HG03159 (cell line): ENCODE measurements around the gene HNMT.
"Not testable (repeated sequence)": the region's sequence is repeated elsewhere in the genome, so short reads cannot be mapped to it uniquely, and the experiment has no call there.

ENCODE experiments used
- ATAC-seq: cut with Tn5 transposase; IDR thresholded peaks from one replicate; pipeline ENCODE4 v1.9.1; 2021; ENCODE audit warnings: mild to moderate bottlenecking, moderate library complexity; ENCODE audit not compliant: unreplicated experiment

Gene HNMT

DNA sequence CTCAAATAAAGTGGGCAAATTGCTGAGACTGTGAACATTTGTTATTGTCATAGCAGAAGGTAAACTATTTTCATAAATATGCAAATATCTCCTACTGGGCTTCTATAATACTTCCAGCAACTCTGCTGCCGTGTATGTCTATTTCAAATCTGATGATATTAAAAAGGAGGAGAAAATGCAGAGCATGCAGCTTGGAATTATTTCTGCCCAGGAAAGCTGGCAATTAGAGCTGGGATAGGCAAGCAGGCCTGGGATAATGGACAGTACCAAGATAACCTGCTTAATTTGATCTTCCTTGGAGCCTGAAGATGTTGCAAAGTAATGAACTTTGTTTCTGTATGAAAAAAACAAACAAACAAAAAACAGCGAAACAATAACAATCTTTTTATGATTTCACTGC lies 72.8 kb downstream of the HNMT start:
- no peak for ATAC-seq

DNA sequence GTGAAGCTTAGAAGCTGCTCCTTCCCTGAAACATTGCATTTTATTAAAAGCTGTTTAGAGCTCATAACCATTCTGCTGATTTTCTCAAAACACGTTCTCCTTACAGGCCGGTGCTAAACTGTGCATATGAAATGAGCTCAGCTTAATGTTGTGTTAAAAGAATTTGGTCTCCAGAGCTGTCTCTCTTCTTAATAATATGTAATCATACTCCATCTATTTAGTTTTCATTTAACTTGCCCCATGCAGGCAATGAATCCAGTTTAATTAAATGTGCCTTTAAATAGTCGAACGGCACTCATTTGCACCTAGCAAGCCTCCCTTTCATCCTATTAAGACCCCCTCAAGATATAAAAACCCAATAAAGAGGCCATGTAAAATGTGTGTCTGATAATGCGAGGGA lies 76.3 kb downstream of the HNMT start:
- ATAC-seq = no peak

DNA sequence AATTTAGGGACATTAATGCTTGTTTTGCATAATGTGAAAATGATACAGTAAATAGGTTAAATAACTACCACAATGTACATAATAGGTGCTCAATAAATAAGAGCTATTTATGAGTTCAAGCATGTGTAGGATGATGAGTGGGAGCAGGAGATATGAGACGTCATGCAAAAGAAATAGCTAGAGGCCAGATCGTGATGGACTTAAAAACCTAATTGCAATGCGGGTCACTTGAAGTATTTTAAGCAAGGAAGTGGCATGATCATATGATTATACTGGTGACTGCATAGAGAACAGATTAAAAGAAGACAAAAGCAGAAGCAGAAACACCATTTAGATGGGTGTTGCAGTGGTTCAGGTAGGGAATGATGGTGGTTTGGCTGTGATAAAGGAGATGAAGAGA lies 78.0 kb downstream of the HNMT start:
- no peak for ATAC-seq

DNA sequence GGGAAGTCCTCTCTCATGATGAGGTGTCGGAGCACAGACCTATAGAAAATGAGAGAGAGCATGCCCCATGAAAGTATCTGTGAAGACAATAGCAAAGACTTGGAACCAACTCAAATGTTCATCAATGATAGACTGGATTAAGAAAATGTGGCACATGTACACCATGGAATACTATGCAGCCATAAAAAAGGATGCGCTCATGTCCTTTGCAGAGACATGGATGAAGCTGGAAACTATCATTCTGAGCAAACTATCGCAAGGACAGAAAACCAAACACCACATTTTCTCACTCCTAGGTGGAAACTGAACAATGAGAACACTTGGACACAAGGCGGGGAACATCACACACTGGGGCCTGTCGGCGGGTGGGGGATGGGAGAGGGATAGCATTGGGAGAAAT lies 79.3 kb downstream of the HNMT start:
- not testable (repeated sequence) for ATAC-seq

DNA sequence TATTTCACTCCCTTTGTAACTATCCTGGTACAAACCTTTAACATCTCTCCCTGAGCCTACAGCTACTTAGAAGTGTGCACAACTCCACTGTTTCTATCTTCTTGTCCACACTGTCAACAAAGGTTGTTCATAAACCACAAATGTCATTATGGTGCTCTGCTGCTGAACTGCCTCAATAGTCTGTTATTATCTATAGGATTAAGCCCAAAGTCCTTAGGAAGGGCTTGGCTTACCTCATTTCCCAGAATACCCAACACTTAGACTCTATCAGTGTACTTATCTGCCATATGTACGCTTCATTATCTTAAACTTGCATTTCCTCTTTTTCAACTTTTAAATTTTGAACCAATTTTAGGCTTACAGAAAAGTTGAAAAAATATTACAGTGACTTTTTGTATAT lies 94.2 kb downstream of the HNMT start:
- ATAC-seq = no peak

DNA sequence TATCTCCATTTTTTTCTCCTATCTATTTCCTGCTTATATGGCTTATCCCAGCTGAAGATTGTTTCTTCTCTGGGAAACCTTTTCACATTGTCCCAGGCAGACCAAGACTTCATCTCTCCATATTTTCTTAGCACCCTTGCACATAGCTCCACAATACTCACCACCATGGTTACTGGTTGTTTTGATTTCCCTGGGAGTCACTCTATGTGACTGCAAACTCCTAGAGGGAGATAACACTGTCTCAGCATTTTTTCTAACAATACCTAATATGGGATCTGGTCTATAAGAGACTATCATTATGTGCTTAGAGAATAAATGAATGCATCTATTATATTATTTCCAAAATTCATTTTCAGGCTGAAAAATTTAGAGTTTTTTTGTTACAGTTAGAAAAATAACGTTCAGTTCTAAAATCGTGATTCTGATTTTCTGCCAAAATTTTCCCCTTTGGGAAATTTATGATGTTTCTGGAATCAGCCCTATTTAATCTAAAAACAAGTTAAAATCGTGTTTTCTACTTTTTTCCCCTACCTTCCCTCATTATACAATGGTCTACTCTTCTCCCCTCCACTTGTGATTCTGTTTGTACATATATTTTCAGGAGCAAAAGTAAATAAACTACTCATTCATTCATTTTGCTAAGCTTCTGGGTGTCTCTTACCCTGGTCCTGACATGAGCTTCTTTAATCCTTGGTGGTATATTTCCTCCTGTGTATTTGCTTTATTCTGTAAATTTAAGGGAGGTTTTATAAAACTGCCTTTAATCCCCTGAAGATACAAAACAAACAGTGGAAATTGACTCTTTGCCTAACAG lies 95.4 kb downstream of the HNMT start:
- ATAC-seq = no peak

DNA sequence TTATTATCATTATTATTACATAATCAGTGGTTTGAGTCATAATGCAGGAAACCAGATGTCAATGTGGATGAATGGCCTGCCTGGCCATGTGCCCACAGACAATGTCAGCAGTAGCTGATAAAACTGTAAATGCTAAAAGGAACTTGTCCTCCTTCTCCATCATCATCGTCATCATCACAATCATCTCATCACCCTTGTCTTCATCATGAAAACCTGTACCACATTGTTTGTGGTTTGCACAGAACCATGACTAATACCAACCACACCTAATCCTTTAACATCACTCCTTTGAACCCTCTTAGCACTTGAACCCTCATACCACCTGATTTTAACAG lies 96.0 kb downstream of the HNMT start:
- ATAC-seq = no peak

DNA sequence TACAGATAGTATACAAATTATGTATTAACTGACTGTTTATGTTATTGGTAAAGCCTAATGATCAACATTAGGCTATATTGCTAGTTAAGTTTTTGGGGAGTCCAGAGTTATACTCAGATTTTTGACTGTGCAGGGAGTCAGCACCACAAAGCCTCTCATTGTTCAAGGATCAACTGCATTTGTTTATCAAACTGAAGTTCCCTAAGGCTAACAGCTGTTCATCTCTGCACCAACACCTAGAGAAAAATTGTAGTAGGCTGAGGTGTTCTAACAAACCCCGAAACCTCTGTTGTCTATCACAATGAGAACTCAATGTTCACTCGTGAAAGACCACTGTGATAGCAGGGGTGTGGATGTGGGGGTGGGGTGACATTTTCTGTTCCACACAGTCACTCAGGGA lies 97.7 kb downstream of the HNMT start:
- no peak for ATAC-seq

DNA sequence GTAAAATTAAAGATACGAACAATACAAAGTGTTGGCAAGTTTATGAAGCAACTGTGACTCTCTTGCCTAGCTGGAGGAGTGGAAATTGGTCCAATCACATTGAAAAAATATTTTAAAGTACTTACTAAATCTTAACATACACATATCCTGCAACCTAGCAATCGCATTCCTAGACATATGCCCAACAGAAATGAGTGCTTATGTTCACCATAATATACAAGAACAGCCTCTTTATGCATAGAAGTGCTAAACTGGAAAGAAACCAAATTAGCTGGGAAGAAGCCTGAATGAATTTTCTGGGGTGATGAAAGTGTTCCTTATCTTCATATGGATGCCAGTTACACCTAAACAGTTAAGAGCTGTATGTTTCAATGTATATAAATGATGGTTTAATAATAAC lies 98.9 kb downstream of the HNMT start:
- ATAC-seq = no peak
